Neuronal stem cell (in vitro differentiated cells): ENCODE data around the gene PHC2.

Source experiments
- DNase-seq: peaks from one replicate; pipeline ENCODE4 v3.0.0-alpha.2; 2013; ENCODE audit warnings: low spot score
- H2AFZ ChIP-seq: one replicate; pipeline ENCODE4 v1.6.1; 2013; ENCODE audit warnings: mild to moderate bottlenecking, low read length, inconsistent platforms
- H2AK5ac ChIP-seq: 2 replicates; pipeline ENCODE4 v1.6.1; 2013; ENCODE audit warnings: low read depth, mild to moderate bottlenecking, inconsistent platforms, low read length, moderate library complexity, mixed read lengths
- H2BK120ac ChIP-seq: 2 replicates; pipeline ENCODE4 v1.6.1; 2013; ENCODE audit warnings: low read depth, mild to moderate bottlenecking, inconsistent platforms, low read length, moderate library complexity, mixed read lengths
- H2BK12ac ChIP-seq: one replicate; pipeline ENCODE4 v1.6.1; 2013; ENCODE audit warnings: low read length, inconsistent platforms
- H2BK15ac ChIP-seq: 2 replicates; pipeline ENCODE4 v1.6.1; 2013; ENCODE audit warnings: mild to moderate bottlenecking, low read length, inconsistent platforms, mixed read lengths
- H2BK5ac ChIP-seq: one replicate; pipeline ENCODE4 v1.6.1; 2013; ENCODE audit warnings: inconsistent platforms, mild to moderate bottlenecking, low read length, moderate library complexity
- H3K14ac ChIP-seq: one replicate; pipeline ENCODE4 v1.6.1; 2013; ENCODE audit warnings: low read length, inconsistent platforms
- H3K18ac ChIP-seq: 2 replicates; pipeline ENCODE4 v1.6.1; 2013; ENCODE audit warnings: low read length, inconsistent platforms
- H3K23ac ChIP-seq: 2 replicates; pipeline ENCODE4 v1.6.1; 2013; ENCODE audit warnings: low read depth, mild to moderate bottlenecking, mixed read lengths, low read length, inconsistent platforms; ENCODE audit not compliant: poor library complexity
- H3K27ac ChIP-seq: replicated peaks from 3 replicates; pipeline ENCODE4 v1.5.1; 2013; ENCODE audit warnings: low read length, inconsistent platforms
- H3K27me3 ChIP-seq, 3 experiments: 2 replicates each; pipeline ENCODE4 v1.6.1; 2013; ENCODE audit warnings: low read length in 3 of 3, mild to moderate bottlenecking in 2 of 3, inconsistent platforms in 1 of 3, low read depth in 1 of 3, mixed read lengths in 1 of 3, moderate library complexity in 1 of 3; ENCODE audit not compliant: control insufficient read depth in 3 of 3, insufficient read depth in 3 of 3
- H3K36me3 ChIP-seq, 2 donors: replicated peaks in 1 of 2; 2 replicates each; pipeline ENCODE4 v1.6.1; 2013; ENCODE audit warnings: low read length in 2 of 2; ENCODE audit not compliant: control insufficient read depth in 2 of 2, insufficient read depth in 2 of 2
- H3K4ac ChIP-seq: 2 replicates; pipeline ENCODE4 v1.6.1; 2013; ENCODE audit warnings: inconsistent platforms, mild to moderate bottlenecking, low read length, moderate library complexity
- H3K4me1 ChIP-seq, 2 donors: 1 replicate in 1 of 2; 2 replicates in 1 of 2; pipeline ENCODE4 v1.6.1; 2013; ENCODE audit warnings: low read length in 2 of 2, low read depth in 1 of 2; ENCODE audit not compliant: control insufficient read depth in 2 of 2, insufficient read depth in 1 of 2
- H3K4me2 ChIP-seq: one replicate; pipeline ENCODE4 v1.6.1; 2013; ENCODE audit warnings: mild to moderate bottlenecking, low read length, inconsistent platforms; ENCODE audit not compliant: insufficient read depth, poor library complexity, severe bottlenecking
- H3K4me3 ChIP-seq, 2 donors: 2 replicates each; pipeline ENCODE4 v1.5.1; 2013; ENCODE audit warnings: low read length in 2 of 2, mild to moderate bottlenecking in 2 of 2, inconsistent platforms in 1 of 2, moderate library complexity in 1 of 2
- H3K79me1 ChIP-seq: one replicate; pipeline ENCODE4 v1.6.1; 2013; ENCODE audit warnings: low read depth, mild to moderate bottlenecking, inconsistent platforms, low read length, moderate library complexity
- H3K9ac ChIP-seq: one replicate; pipeline ENCODE4 v1.6.1; 2013; ENCODE audit warnings: mild to moderate bottlenecking, low read depth, low read length, inconsistent platforms; ENCODE audit not compliant: poor library complexity
- H3K9me3 ChIP-seq, 2 donors: replicated peaks in 1 of 2; 2 replicates each; pipeline versions ENCODE3 to v1.6.1; 2013; ENCODE audit warnings: low read length in 2 of 2, mild to moderate bottlenecking in 2 of 2, inconsistent platforms in 1 of 2, low read depth in 1 of 2, mixed read lengths in 1 of 2, moderate library complexity in 1 of 2; ENCODE audit not compliant: control insufficient read depth in 2 of 2, insufficient read depth in 1 of 2
- H4K8ac ChIP-seq: one replicate; pipeline ENCODE4 v1.6.1; 2013; ENCODE audit warnings: low read depth, mild to moderate bottlenecking, inconsistent platforms, low read length, moderate library complexity
- H4K91ac ChIP-seq: one replicate; pipeline ENCODE4 v1.6.1; 2013; ENCODE audit warnings: low read length, low read depth, mild to moderate bottlenecking, inconsistent platforms; ENCODE audit not compliant: poor library complexity
- WGBS, 2 donors: extraction: QIAGEN DNeasy Blood & Tissue Kit; methylation state at CpG; one replicate each; pipeline ENCODE4 v1.1.7; 2013; ENCODE audit warnings: missing lambda C conversion rate in 2 of 2, mixed read lengths in 1 of 2; ENCODE audit not compliant: insufficient read length in 2 of 2, insufficient replicate concordance in 1 of 2; ENCODE audit errors: extremely low coverage in 2 of 2; 5-methylcytosine and 5-hydroxymethylcytosine counted together

PHC2 gene

GRCh38 chr1:33302325-33302724 lies 128.6 kb downstream of the PHC2 start:
- Histone ChIP-seq H2BK120ac (no peak overlapping the region), H3K18ac (no peak overlapping the region), H3K9ac (no peak overlapping the region), H3K4me3 (no peak overlapping the region), H3K9me3 (peaks cover 7 to 8% of the 10 kb centered on the region in 2 donors), H2AFZ (no peak overlapping the region), H3K36me3 (peaks cover 25 to 50% of the 10 kb centered on the region in 2 donors), H3K27me3 (peaks cover 0 to 11% (median 7%) of the 10 kb centered on the region in 3 experiments), H4K8ac (no peak overlapping the region), H3K14ac (no peak overlapping the region), H2BK15ac (no peak overlapping the region), H3K4ac (no peak overlapping the region), H3K79me1 (no peaks in the 10 kb centered on the region), H3K27ac (no peak overlapping the region), H4K91ac (no peak overlapping the region), H3K4me1 (peaks cover 0 to 5% of the 10 kb centered on the region in 2 donors), H3K23ac (no peak overlapping the region), H3K4me2 (no peak overlapping the region), H2AK5ac (no peak overlapping the region), H2BK5ac (no peak overlapping the region), H2BK12ac (no peak overlapping the region)
- no peak for DNase-seq
- WGBS, 2 donors = no CpG with 5 or more reads among the region's 1 CpG

- Histone ChIP-seq H3K18ac (peak overlapping the region; percentile 74), H3K27ac (no peak overlapping the region), H2BK5ac (no peak overlapping the region), H3K4ac (no peak overlapping the region), H3K4me1 (peaks cover 0 to 1% of the 10 kb centered on the region in 2 donors), H3K9me3 (peaks cover 4 to 7% of the 10 kb centered on the region in 2 donors), H3K4me2 (no peak overlapping the region), H3K14ac (no peak overlapping the region), H2BK15ac (no peak overlapping the region), H2AK5ac (no peak overlapping the region), H4K8ac (peak overlapping the region; percentile 92), H3K79me1 (no peaks in the 10 kb centered on the region), H3K23ac (no peak overlapping the region), H2BK12ac (no peak overlapping the region), H4K91ac (no peak overlapping the region), H3K27me3 (peaks cover 0 to 3% (median 0%) of the 10 kb centered on the region in 3 experiments), H3K9ac (no peak overlapping the region), H3K36me3 (peaks cover 30 to 59% of the 10 kb centered on the region in 2 donors), H2AFZ (no peak overlapping the region), H3K4me3 (no peak overlapping the region), H2BK120ac (no peak overlapping the region)
- no CpG with 5 or more reads among the region's 4 CpGs for WGBS, 2 donors
- no peak for DNase-seq
Measured at GRCh38 chr1:33301273-33301984, 129.5 kb downstream of the PHC2 start.

DNA sequence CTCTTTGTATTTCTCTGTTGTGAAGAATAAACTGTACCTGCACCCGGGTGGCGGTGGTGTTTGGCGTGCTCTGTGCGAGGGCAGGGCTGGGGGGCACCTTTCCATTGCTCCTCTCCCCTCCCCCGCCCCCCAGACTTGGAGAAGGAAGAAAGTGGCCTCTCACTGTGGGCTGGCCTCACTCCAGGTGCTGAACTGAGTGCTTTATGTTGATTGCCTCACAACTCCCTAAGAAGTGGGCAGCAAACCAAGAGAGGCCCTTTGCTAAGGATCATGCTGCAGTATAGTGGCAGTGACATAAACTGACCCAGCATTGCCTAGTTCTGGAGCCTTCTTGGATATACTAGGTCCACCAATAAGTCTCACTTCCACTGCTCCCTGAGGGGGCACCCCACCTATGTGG lies 130.2 kb downstream of the PHC2 start:
- H3K4me3 ChIP-seq = no peak overlapping the region
- no peaks in the 10 kb centered on the region for H3K4me1 ChIP-seq
- no peak overlapping the region for H2AK5ac ChIP-seq
- no peak overlapping the region for H4K8ac ChIP-seq
- H2BK5ac ChIP-seq = no peak overlapping the region
- no peak overlapping the region for H3K4ac ChIP-seq
- no peak overlapping the region for H2BK120ac ChIP-seq
- DNase-seq = no peak
- no peak overlapping the region for H2BK12ac ChIP-seq
- no peak overlapping the region for H2AFZ ChIP-seq
- H3K27me3 ChIP-seq = no peaks in the 10 kb centered on the region
- H3K4me2 ChIP-seq = no peak overlapping the region
- no peak overlapping the region for H3K14ac ChIP-seq
- H3K9me3 ChIP-seq = peaks cover 4 to 7% of the 10 kb centered on the region in 2 donors
- WGBS, 2 donors = no CpG with 5 or more reads among the region's 5 CpGs
- no peaks in the 10 kb centered on the region for H3K79me1 ChIP-seq
- no peak overlapping the region for H4K91ac ChIP-seq
- no peak overlapping the region for H2BK15ac ChIP-seq
- no peak overlapping the region for H3K23ac ChIP-seq
- H3K36me3 ChIP-seq = peaks cover 35 to 67% of the 10 kb centered on the region in 2 donors
- H3K9ac ChIP-seq = no peak overlapping the region
- H3K18ac ChIP-seq = no peak overlapping the region
- H3K27ac ChIP-seq = no peak overlapping the region

DNA sequence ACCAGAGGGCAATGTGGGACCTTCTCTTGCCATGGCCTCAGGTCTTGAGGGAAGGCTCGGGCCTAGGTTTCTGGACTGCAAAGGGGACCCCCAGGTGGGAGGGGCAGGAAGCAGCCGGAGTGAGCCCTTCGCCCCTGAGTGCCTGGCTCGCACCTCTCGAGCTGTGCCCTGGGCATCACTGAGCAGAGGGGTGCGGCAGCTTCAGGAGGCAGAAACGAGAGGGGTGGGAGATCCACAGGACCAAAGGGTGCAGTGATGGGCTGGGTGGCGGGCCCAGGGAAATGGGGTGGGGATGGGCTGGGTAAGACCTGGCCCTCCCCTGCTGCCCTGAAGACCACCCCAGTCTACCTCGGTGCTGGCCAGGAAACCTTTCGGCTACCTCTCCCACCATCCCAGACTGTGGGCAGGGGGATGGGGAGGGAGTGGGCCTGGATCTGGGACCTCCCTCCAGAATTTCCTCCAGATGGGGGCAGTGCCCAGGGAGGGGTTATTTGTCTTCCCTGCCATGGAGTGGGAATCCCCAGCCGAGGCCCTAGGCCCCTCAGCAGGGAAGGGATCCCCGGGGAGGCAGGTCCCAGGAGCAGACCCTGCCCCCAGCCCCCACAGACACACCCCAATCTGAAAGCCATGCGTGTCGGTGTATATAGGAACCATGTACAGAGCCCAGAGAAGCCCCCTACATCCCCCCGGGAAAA lies 131.3 kb downstream of the PHC2 start:
- Histone ChIP-seq H3K4me3 (peak overlapping the region in 1 of 2 donors; percentile 22), H2BK5ac (peak overlapping the region; percentile 35), H2AK5ac (peak overlapping the region; percentile 29), H2BK120ac (no peak overlapping the region), H3K18ac (peak overlapping the region; percentile 5), H3K14ac (no peak overlapping the region), H3K27me3 (no peaks in the 10 kb centered on the region), H2BK12ac (no peak overlapping the region), H3K4ac (no peak overlapping the region), H2BK15ac (no peak overlapping the region), H3K4me1 (no peaks in the 10 kb centered on the region), H3K23ac (no peak overlapping the region), H4K8ac (peak overlapping the region; percentile 25), H3K36me3 (peaks cover 41 to 76% of the 10 kb centered on the region in 2 donors), H2AFZ (no peak overlapping the region), H3K79me1 (peaks cover 1% of the 10 kb centered on the region), H3K9me3 (peaks cover 4 to 7% of the 10 kb centered on the region in 2 donors), H3K9ac (no peak overlapping the region), H3K27ac (no peak overlapping the region), H4K91ac (no peak overlapping the region), H3K4me2 (no peak overlapping the region)
- WGBS, 2 donors = no CpG with 5 or more reads among the region's 15 CpGs
- DNase-seq = no peak
